ENCODE results near the gene ASS1.

The ASS1 gene

DNA sequence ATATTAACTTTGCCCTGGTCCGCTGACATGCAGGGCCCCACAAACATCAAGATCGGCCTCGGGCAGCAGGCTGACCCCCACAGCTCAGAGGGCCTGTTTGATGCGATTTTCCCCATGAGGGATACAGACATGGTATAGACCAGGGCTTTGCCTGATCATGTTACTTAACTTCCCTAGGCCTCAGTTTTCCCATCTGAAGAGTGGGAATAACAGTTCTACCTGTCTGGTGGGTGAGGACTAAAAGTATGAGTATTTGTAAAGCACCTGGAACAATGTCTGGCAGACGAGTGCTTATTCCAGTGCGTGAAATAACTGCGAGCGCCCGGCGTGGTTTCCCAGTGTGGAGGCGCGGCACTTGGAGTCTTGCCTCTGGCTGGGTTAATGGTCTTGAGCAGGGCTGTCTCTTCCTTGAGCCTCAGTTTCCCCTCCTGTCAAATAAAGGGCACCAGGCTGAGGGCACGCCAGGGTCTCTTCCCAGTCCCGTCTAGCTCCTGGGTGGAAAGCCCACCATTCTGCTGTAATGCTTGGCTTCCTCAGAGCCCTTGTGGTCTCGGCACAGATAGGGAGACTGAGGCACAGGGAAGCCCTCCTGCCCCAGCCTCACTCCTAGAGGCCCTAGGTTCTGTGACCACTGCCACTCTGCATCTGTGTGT lies 47.2 kb downstream of the ASS1 start:
- DNase-seq (ENCODE audit: low read depth, low spot score) = no peak
- ChIA-PET POLR2A (no interaction called here), CTCF (no interaction called here)
- TF ChIP-seq, protein P1, sequence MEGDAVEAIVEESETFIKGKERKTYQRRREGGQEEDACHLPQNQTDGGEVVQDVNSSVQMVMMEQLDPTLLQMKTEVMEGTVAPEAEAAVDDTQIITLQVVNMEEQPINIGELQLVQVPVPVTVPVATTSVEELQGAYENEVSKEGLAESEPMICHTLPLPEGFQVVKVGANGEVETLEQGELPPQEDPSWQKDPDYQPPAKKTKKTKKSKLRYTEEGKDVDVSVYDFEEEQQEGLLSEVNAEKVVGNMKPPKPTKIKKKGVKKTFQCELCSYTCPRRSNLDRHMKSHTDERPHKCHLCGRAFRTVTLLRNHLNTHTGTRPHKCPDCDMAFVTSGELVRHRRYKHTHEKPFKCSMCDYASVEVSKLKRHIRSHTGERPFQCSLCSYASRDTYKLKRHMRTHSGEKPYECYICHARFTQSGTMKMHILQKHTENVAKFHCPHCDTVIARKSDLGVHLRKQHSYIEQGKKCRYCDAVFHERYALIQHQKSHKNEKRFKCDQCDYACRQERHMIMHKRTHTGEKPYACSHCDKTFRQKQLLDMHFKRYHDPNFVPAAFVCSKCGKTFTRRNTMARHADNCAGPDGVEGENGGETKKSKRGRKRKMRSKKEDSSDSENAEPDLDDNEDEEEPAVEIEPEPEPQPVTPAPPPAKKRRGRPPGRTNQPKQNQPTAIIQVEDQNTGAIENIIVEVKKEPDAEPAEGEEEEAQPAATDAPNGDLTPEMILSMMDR (IDR thresholded peaks at IDR 0.05; ENCODE audit: insufficient read depth, low read length, missing control alignments) = no peak
- no peak overlapping the region for H3K4me3 ChIP-seq (ENCODE audit: low read depth, low read length)

DNA sequence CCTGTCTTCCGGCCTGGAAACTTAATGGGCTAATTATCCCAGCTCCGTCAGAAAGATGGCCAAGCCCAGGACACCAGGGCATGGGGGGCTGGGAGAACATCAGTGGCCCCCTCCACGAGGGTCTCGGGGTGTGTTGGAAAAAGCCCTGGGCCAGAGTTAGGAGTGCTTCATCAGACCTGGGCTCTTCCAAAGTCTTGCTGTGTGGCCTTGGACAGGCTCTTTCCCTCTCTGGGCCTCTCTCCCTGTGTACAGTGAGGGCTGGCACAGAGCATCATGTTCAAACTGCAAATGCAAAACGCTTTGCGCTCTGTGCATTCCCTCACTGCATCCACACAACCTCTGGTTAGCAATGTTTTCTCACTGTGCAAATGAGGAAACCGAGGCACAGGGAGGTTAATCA lies 48.3 kb downstream of the ASS1 start:
- CTCF ChIA-PET = no interaction called here
- H3K4me3 ChIP-seq (ENCODE audit: low read depth, low read length) = no peak overlapping the region

DNA sequence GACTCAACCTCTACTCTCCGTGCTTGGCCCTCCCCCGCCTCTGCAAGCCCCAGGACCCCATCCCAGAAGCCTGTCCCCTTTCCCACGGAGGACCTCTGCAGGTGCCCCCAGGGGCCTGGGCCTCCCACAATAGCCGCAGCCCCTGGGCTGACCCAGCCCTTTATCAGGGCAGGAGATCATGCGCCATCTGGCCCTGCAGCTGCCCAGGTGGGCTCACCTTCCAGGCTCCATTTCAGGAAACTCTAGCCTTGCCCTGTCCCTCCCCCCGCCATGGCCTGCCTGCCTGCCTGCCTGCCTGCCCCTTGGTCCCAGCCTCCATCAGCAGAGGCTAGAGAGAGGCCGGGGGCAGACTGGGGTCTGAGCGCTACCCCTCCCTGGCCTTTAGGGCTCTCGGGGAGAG lies 48.7 kb downstream of the ASS1 start:
- no peak overlapping the region for H3K4me3 ChIP-seq (ENCODE audit: low read depth, low read length)
- POLR2A ChIA-PET = no interaction called here
- CTCF ChIA-PET = no interaction called here
- TF ChIP-seq, protein P1 (IDR thresholded peaks at IDR 0.05; ENCODE audit: insufficient read depth, low read length, missing control alignments) = no peak
- no peak for DNase-seq (ENCODE audit: low read depth, low spot score)

More for the DNA sequence above, 48.3 kb downstream of the ASS1 start:
- DNase-seq (ENCODE audit: low read depth, low spot score) = no peak
- TF ChIP-seq, protein P1 (IDR thresholded peaks at IDR 0.05; ENCODE audit: insufficient read depth, low read length, missing control alignments) = no peak
- POLR2A ChIA-PET = no interaction called here

DNA sequence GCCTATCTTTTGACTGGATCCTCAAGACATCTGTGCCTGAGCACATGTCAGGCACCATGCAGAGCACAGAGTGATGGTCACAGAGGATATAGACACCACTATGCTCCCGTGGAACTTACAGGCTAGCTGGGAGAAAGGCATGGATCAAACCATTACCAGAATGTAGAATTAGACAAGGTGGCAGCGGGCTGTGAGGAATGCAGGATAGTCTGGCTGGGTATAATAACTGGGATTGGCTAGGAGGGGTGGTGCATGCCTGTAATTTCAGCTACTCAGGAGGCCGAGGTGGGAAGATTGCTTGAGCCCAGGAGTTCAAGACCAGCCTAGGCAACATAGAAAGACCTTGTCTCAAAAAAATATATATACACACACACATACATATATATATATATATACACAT lies 50.3 kb downstream of the ASS1 start:
- ChIA-PET CTCF (interaction anchor here (1.2 to 2.1 kb wide), 2 partner anchors 35 to 187 kb away, joined by 3 to 9 read pairs; no protein-coding TSS in a partner anchor), POLR2A (no interaction called here)
- TF ChIP-seq, protein P1 (IDR thresholded peaks at IDR 0.05; ENCODE audit: insufficient read depth, low read length, missing control alignments) = no peak
- DNase-seq (ENCODE audit: low read depth, low spot score) = no peak
- H3K4me3 ChIP-seq (ENCODE audit: low read depth, low read length) = no peak overlapping the region

DNA sequence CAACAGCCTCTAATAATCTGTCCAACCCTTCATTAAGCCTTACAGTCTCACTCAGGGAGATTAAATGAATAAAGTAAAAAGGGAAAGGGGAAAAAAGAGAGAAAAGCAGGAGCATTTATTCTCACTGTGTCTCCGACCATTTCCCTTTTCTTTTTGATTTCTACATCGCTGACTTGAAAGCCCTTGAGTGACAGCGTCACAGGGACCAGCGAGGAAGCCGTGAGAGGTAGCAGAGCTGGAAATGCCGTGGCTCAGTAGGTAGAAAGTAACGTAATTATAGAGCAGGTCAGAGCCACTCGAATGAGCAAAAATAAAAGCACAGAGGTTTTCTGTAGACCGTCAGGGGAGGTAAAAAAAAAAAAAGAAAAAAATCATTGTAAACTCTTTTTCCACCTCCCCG lies 52.4 kb downstream of the ASS1 start:
- CTCF ChIA-PET = no interaction called here
- no peak for DNase-seq (ENCODE audit: low read depth, low spot score)

DNA sequence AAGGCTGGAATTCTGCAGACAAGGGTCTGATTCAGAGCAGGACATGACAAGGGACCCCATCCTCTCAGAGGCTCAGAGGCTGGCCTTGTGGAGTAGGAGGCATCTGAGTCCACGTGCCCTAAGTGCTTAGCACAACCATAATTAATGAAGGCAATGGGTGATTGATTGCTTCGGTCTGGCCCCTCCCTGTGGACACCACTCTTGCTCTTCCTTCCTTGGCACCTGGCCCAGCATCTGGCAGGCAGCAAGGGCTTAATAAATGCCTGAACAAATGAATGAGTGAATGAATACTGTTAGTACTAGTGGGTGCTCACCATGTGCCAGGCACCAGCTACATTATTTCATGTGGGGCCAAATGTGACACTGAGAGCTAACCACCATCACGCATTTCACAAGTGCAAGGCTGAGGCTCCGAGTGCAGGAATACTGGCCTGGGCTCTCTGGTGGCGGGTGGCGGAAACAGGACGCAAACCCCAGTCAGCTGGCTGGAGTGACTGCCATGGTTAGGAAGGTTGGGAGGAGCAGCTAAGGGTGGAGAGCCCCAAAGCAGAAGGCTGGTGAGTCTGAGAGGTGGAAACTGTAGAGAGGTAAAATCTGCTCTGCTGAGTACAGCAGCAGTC lies 53.6 kb downstream of the ASS1 start:
- TF ChIP-seq, protein P1 (IDR thresholded peaks at IDR 0.05; ENCODE audit: insufficient read depth, low read length, missing control alignments) = no peak
- ChIA-PET CTCF (no interaction called here), POLR2A (no interaction called here)
- no peak for DNase-seq (ENCODE audit: low read depth, low spot score)
- H3K4me3 ChIP-seq (ENCODE audit: low read depth, low read length) = no peak overlapping the region

More for the DNA sequence above, 52.4 kb downstream of the ASS1 start:
- TF ChIP-seq, protein P1 (IDR thresholded peaks at IDR 0.05; ENCODE audit: insufficient read depth, low read length, missing control alignments) = no peak
- POLR2A ChIA-PET = no interaction called here
- no peak overlapping the region for H3K4me3 ChIP-seq (ENCODE audit: low read depth, low read length)

Data from AG04449 (cell line).